ENCODE results near the gene COMMD4. TPM values are rescaled to one million over a fixed set of nuclear protein-coding genes. Genes with fewer than 3 reads are reported as not detected.
"Not testable (repeated sequence)": the region's sequence is repeated elsewhere in the genome, so short reads cannot be mapped to it uniquely, and the experiment has no call there.

The COMMD4 gene
- total RNA-seq, 1 donor from 2014 or later = 147 TPM

GRCh38 chr15:75309711-75310110, 26.2 kb upstream of the COMMD4 start:
- H3K4me3 ChIP-seq (ENCODE audit: low read depth, low read length) = no peak overlapping the region
- no peak for DNase-seq (ENCODE audit: low read depth)
- no peak for TF ChIP-seq CTCF (conservative IDR thresholded peaks at IDR 0.05; ENCODE audit: low read depth, low read length)

GRCh38 chr15:75312548-75312947, 23.3 kb upstream of the COMMD4 start:
- not testable (repeated sequence) for DNase-seq (ENCODE audit: low read depth); H3K4me3 ChIP-seq (ENCODE audit: low read depth, low read length)

- H3K4me3 ChIP-seq (ENCODE audit: low read depth, low read length) = no peak overlapping the region
- no peak for DNase-seq (ENCODE audit: low read depth)
- TF ChIP-seq CTCF (conservative IDR thresholded peaks at IDR 0.05; ENCODE audit: low read depth, low read length) = no peak
Measured at GRCh38 chr15:75313116-75313845, 22.6 kb upstream of the COMMD4 start.

- no peak overlapping the region for H3K4me3 ChIP-seq (ENCODE audit: low read depth, low read length)
- no peak for TF ChIP-seq CTCF (conservative IDR thresholded peaks at IDR 0.05; ENCODE audit: low read depth, low read length)
- no peak for DNase-seq (ENCODE audit: low read depth)
Measured at GRCh38 chr15:75314552-75315290, 21.1 kb upstream of the COMMD4 start.

GRCh38 chr15:75319231-75319897, 16.5 kb upstream of the COMMD4 start:
- not testable (repeated sequence) for H3K4me3 ChIP-seq (ENCODE audit: low read depth, low read length); DNase-seq (ENCODE audit: low read depth)

- no peak for TF ChIP-seq CTCF (conservative IDR thresholded peaks at IDR 0.05; ENCODE audit: low read depth, low read length)
Measured at GRCh38 chr15:75321711-75322110, 14.2 kb upstream of the COMMD4 start.

GRCh38 chr15:75325922-75326321, 9.9 kb upstream of the COMMD4 start:
- TF ChIP-seq CTCF (conservative IDR thresholded peaks at IDR 0.05; ENCODE audit: low read depth, low read length) = no peak
- DNase-seq (ENCODE audit: low read depth) = no peak
- no peak overlapping the region for H3K4me3 ChIP-seq (ENCODE audit: low read depth, low read length)

More at GRCh38 chr15:75321711-75322110, 14.2 kb upstream of the COMMD4 start:
- DNase-seq (ENCODE audit: low read depth) = no peak
- no peak overlapping the region for H3K4me3 ChIP-seq (ENCODE audit: low read depth, low read length)

Data from epithelial cell of proximal tubule (primary cell).